Esophagus muscularis mucosa (tissue), 3 donors: ENCODE results near the gene ARL13B.

Source experiments
- EP300 ChIP-seq: sonication (generic); formaldehyde crosslinking; IDR thresholded peaks from one replicate; pipeline ENCODE4 v1.6.1; 2017; ENCODE audit warnings: antibody characterized with exemption
- POLR2A ChIP-seq: fragments of 450-650 bp; IDR thresholded peaks from one replicate; pipeline ENCODE4 v1.6.1; 2017; ENCODE audit warnings: antibody characterized with exemption, moderate library complexity, mild to moderate bottlenecking, low read depth
- POLR2AphosphoS5 ChIP-seq, 2 donors: sonication (generic); formaldehyde crosslinking; IDR thresholded peaks; one replicate each; pipeline ENCODE4 v1.6.1; 2017; ENCODE audit warnings: antibody characterized with exemption in 2 of 2

GRCh38 chr3:94050546-94050945, 70.6 kb downstream of the ARL13B start:
- TF ChIP-seq POLR2AphosphoS5 (IDR thresholded peaks at IDR 0.05) (no peak), EP300 (no peak), POLR2A (no peak)
